GM10248 (cell line): ENCODE data around the gene ZFYVE26.

Experiments
- CTCF ChIA-PET: fragments of 300-600 bp; sonication (Branson Sonifier 250); formaldehyde crosslinking; extraction: SDS; loops from one replicate; lab custom pipeline; 2021; ENCODE audit warnings: antibody characterized with exemption; lab: Yijun Ruan, JAX
- POLR2A ChIA-PET: fragments of 350-650 bp; sonication (Branson Sonifier 250); formaldehyde crosslinking; extraction: SDS; loops from one replicate; lab custom pipeline; 2020; ENCODE audit warnings: antibody characterized with exemption; lab: Yijun Ruan, JAX
- DNase-seq: peaks from one replicate; pipeline ENCODE4 v3.0.0; 2012; ENCODE audit errors: extremely low spot score
- CTCF ChIP-seq: IDR thresholded peaks from 2 replicates; pipeline ENCODE4 v1.5.1; 2012; ENCODE audit warnings: mild to moderate bottlenecking, low read depth; ENCODE audit errors: extremely low read depth, missing control alignments, control extremely low read depth

Gene ZFYVE26

DNA sequence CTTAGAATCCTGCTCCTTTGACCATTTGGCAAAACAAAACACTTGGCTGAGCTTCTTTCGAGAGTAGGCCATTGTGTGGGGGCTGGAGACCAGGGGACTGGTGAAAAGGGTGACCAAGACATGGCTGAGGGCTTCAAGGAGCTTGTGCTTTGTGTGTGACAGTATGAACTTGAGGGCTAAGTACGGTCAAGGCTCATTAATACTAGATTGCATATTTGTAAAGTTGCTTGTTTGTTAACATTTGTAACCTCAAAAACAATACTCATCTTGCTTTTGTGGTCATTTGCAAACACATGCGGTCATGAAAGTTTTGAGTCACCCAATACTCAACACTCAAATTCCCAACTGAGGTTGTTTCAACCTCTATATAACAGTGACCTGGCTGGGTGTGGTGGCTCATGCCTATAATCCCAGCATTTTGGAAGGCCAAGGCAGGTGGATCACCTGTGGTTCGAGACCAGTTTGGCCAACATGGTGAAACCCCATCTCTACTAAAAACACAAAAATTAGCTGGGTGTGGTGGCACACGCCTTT, 42.5 kb downstream of the ZFYVE26 start:
- ChIA-PET CTCF (interaction anchor here (0.9 to 1.2 kb wide), 2 partner anchors 13 to 22 kb away, joined by 3 read pairs; no protein-coding TSS in a partner anchor), POLR2A (no interaction called here)
- DNase-seq, result no peak
- no peak for TF ChIP-seq CTCF

DNA sequence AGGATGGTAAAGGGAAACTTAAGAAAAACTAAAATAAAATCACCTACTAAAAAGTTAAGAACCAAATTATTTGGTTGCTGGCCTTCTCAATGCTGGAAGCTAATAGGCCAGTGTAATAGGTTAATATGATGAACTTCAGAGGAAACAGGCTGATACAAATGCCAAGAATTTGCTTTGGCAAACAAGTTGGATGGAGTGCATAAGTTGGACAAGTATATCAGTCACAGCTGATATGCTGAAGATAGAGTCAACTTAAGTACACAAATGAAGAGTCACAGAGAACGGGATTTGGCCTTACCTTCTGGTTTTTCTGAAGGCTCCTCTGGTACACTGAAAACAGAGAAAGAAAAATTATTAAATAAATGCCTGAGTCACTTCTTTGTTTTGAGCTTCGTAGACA, 48.2 kb downstream of the ZFYVE26 start:
- TF ChIP-seq CTCF, result no peak
- DNase-seq, result no peak
- CTCF ChIA-PET, result interaction anchor here (1.3 to 1.4 kb wide), 2 partner anchors 8 to 12 kb away, joined by 3 to 4 read pairs; no protein-coding TSS in a partner anchor
- POLR2A ChIA-PET, result no interaction called here

- TF ChIP-seq CTCF, result no peak
- ChIA-PET CTCF (interaction anchor here (0.8 to 1.5 kb wide), 2 partner anchors 14 to 62 kb away, joined by 3 to 4 read pairs; no protein-coding TSS in a partner anchor), POLR2A (no interaction called here)
- DNase-seq, result no peak
Measured at GRCh38 chr14:67766035-67766680, 50.2 kb downstream of the ZFYVE26 start.

DNA sequence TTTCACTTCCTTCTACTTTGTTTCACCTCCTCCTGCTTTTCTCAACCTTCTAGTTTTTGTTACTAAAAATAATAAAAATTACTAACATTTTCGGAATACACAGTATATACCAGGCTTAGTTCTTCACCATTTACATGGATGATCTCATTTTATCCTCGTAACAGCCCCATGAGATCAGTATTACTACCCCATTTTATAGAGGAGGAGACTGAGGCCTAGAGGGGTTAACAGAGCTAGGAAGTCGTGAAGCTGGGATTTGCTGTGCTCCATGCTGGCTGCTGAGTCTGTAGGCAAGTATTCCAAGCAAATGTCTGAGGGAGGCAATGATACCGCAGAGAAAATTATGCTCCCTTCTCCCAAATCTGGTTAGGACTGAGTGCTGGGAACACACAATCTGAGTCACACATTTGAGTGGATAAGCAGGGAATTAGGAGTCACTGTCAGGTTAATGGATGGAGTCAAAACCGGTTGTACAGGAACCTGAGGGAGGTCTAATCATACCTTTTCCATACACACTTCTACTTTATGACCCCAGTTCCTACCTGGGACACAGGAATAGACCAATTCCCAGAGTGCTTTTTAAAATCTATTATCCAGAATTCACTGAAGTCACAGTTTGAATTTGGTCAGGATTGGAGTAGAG, 51.1 kb downstream of the ZFYVE26 start:
- ChIA-PET POLR2A (no interaction called here), CTCF (no interaction called here)
- no peak for TF ChIP-seq CTCF
- DNase-seq, result no peak

DNA sequence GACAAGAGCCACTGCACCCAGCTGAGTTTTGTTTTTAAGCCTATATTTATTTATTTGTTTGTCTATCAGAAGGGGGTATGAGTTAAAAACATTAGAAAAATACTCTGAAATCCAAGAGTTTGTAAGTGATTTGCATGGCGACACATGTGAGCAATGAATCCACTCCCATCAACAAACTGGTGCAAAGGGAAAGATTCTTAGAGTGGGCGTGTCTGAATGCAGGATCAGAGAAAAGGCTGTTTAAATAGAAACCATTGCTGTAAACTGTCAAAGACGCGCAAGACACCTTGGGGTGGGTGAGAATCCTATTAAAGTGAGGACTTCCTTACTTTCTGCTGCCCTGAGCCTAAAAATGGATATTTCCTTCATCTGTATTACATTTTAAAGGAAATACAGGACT, 51.9 kb downstream of the ZFYVE26 start:
- ChIA-PET CTCF (no interaction called here), POLR2A (no interaction called here)
- TF ChIP-seq CTCF, result no peak
- no peak for DNase-seq

DNA sequence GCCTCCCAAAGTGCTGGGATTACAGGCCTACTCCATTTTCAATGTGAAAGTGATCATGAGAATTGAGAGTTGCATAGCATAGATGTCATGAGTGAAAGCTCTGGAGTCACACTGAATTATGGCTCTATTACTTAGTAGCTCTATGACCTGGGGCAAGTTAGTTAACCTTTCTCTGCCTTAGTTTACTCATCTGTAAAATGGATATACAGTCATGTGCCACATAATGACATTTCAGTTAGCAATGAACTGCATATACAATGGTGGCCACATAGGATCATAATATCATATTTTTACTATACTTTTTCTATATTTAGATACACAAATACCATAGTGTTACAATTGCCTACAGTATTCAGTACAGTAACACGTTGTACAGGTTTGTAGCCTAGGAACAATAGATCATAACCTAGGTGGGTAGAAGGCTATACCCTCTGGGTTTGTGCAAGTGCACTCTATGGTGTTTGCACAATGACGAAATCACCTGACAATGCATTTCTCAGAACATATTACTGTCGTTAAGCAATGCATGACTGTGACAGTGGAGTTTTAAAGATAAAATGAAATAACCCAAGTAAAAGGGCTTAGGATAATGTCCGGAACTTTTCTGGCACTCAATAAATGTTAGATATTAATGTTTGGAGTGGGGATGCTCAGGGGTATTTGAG, 53.1 kb downstream of the ZFYVE26 start:
- POLR2A ChIA-PET, result no interaction called here
- no peak for DNase-seq
- CTCF ChIA-PET, result no interaction called here
- TF ChIP-seq CTCF, result no peak
